AG08396 (cell line): Measurements from ENCODE around the gene URB1.
"Not testable (repeated sequence)": the region's sequence is repeated elsewhere in the genome, so short reads cannot be mapped to it uniquely, and the experiment has no call there.

Experiments
- DNase-seq: peaks from one replicate; pipeline ENCODE4 v3.0.0; 2012; ENCODE audit warnings: low spot score, mixed read lengths

URB1 gene

GRCh38 chr21:32320059-32320458 lies 72.8 kb downstream of the URB1 start:
- no peak for DNase-seq

- no peak for DNase-seq
These were observed 73.8 kb downstream of the URB1 start for GRCh38 chr21:32319012-32319411.

DNA sequence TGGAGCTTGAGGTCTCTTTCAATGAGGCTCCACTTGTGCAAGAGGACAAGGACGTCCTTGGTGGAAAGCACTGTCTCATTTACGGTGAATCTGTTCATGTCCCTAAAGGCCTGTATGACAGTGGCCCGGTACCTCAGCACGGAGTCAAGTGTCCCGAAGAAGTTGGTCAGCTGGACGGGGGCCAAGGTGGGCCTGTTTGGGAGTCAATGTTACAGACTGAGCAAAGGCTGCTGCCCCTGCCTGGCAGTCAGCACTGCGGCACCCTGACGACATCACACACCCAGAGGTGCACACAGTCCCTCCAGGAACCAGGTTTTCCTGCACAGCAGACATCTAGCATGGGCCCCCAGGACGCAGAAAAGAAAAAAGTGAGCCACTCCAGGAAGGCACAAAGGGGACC lies 75.1 kb downstream of the URB1 start:
- no peak for DNase-seq

GRCh38 chr21:32316361-32317215 lies 76.2 kb downstream of the URB1 start:
- no peak for DNase-seq

DNA sequence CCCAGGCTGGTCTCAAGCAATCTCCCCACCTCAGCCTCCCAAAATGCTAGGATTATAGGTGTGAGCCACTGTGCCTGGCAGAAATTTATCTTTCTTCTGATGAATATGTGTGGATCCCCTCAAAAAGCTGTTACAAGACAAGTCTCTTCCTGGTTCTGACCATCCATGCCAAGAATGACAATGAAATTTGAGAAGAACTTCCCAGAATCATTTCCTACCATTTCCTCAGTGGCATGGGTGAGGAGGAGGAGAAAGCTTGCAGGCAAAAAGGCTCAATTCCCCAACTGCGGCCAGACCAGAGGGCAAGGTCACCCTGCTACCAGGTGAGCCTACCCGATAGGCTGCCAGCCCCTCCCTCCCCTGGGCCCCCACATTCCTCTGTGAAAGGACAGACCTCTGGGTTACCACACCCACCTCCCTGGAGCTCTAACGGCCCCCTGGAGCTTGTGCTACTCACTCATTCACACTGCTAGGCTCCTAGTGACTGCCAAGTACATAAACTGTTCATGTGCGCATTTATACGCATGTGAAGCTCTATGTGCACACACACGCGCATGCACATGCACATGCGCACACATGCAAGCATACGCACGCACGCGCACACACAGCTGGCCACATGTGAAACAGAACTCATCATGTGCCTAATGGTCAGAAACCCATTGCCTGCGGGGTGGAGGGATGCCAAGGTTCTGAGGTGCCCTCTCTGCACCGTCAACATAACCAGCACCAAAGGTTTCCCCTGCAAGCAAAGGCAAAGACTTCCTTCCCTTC lies 77.1 kb downstream of the URB1 start:
- no peak for DNase-seq

DNA sequence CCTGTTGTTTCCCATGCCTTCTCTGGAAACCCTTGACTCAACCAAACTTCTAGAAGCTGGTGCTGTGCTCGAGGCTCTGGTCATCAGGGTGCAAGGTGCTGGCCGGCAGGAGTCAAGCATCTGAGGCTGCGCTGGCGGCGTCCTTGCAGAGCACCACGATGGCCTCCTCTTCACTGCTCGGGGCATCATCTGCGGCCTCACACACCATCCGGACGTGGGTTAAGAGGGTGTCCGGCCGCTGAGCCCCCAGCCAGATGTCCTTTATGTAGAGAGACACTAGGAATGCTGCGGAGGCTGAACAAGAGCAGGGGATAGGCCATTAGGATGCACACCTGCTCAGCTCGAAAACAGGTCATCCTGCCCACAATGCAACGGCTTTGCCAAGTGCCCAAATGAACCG lies 78.0 kb downstream of the URB1 start:
- DNase-seq = no peak

DNA sequence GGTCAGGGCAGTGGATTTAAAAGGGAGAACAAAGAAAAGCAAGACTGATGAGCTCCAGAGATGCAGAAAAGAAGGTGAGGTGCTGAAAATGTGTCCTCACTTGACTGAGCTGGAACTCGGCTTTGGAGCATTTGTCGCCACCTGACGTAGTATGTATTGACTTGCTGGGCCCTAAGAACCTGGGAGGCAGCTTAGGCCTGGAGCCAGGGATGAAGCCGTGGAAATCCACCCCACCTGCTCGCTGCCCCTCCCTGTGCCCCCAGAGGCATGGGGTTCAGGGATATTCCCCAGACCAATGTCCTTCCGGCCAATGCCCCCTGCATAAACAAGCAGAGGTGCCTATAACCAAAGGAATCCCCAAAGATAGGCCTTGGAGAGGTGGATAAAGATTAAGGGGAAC lies 79.8 kb downstream of the URB1 start:
- no peak for DNase-seq

- DNase-seq = no peak
These were observed 80.5 kb downstream of the URB1 start for GRCh38 chr21:32312326-32312725.

- DNase-seq = no peak
These were observed 81.2 kb downstream of the URB1 start for GRCh38 chr21:32311621-32312020.

- DNase-seq = not testable (repeated sequence)
These were observed 81.8 kb downstream of the URB1 start for GRCh38 chr21:32310976-32311375.

GRCh38 chr21:32309906-32310460 lies 82.8 kb downstream of the URB1 start:
- no peak for DNase-seq

- DNase-seq = no peak
These were observed 84.1 kb downstream of the URB1 start for GRCh38 chr21:32308696-32309095.

DNA sequence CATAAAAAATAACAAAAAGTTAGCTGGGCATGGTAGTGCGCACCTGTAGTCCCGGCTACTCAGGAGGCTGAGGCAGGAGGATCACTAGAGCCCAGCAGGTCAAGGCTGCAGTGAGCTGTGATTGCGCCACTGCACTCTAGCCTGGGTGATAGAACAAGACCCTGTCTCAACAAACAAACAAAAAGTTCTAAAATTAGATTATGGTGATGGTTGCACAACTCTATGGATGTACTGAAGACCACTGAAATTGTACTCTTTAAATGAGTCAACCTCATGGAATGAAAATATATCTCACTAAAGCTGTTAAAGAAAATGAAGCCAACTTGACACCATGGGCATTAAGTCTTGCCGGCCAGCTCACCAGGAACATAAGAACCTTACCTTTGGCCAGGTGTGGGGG lies 85.1 kb downstream of the URB1 start:
- no peak for DNase-seq

GRCh38 chr21:32306021-32306780 lies 86.6 kb downstream of the URB1 start:
- DNase-seq = no peak

DNA sequence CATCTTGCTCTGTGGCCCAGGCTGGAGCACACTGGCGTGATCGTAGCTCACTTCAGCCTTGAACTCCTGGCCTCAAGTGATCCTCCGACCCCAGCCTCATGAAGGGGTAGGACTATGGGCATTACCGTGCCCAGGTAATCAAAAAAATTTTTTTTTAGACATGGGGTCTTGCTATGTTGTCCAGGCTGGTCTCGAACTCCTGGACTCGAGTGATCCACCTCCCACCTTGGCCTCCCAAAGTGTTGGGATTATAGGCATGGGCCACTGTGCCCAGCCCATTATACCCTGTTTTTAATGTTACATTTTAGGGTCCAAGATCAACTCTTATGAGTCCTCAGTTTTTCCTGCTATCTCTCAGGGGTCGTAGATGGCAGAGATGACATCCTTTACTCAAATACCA lies 87.8 kb downstream of the URB1 start:
- DNase-seq = no peak

DNA sequence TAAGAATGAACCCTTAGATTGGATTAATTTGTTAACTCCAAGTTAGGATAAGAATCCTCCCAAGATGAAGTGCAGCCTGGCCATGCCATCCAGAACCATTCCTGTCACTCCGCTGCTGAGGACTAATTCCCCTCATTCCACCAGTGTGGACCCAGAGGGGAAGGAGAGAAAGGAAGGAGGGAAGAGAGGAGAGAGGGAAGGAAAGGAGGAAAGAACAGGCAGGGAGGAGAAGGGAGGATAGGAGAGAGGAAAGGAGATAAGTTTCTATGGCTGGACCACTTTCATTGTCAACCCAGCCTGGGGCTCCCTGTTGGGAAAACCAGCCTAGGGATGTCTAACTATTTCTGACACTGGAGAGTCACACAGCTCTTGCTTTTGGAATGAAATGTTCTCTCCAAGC lies 89.4 kb downstream of the URB1 start:
- no peak for DNase-seq

- no peak for DNase-seq
These were observed 90.3 kb downstream of the URB1 start for GRCh38 chr21:32302560-32302959.

GRCh38 chr21:32301596-32301995 lies 91.2 kb downstream of the URB1 start:
- no peak for DNase-seq

DNA sequence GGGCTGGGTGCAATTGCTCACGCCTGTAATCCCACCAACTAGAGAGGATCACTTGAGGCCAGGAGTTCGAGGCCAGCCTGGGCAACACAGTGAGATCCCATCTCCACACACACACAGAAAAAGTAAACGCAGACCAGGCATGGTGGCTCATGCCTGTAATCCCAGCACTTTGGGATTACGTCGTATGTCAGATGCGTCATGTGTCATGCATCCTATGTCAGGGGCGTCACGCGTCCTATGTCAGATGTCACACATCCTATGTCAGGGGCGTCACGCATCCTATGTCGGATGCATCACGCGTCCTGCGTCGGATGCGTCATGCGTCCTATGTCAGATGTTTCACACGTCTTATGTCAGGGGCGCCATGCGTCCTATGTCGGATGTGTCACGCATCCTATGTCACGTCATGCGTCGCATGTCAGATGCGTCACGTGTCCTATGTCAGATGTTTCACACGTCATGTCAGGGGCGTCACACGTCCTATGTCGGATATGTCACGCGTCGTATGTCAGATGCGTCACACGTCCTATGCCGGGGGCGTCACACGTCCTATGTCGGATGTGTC lies 92.6 kb downstream of the URB1 start:
- DNase-seq = no peak

DNA sequence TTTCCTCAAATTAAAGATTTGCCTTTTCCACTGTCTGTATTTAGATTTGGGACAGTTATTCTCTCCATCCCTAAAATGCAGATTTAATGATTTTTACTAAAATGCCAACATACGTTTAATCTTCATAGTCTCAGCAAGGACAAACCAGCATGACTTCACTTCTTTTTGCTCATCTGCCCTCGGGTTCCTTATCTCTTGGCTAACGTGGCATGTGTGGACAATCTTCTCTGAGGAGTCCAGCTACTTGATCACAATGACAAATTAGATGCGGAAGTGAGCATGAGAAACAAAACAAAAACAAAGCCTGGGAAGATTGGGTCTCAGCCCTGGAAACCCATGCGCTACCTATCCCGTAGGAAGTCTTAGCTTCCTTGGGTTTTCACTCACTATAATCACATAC lies 93.1 kb downstream of the URB1 start:
- no peak for DNase-seq

DNA sequence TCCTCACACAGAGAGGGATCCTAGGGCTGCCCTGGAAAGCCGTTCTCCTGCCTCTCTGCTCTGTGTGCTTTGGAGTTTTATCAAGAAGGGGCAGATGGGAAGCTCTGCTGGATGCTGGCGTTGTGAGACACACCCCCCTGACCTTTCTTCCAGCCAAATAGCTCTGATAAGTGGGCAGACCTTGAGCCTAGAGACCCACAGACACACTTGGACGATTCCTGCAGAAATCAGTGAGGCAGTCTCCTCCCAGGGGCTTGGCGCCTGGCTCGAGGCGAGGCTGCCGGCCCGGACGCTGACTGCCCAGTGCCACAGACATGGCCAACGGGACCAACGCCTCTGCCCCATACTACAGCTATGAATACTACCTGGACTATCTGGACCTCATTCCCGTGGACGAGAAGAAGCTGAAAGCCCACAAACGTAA lies 94.1 kb downstream of the URB1 start, which contains the start of gene MRAP:
TSS of gene MRAP (plus strand) at position 198 of the 424 bp plus-strand sequence. CDS start at position 315, 117 bp downstream.
- no peak for DNase-seq

GRCh38 chr21:32298148-32298559 lies 94.7 kb downstream of the URB1 start:
- DNase-seq = no peak
